ENCODE data around the gene TPGS2. TPM values are rescaled to one million over a fixed set of nuclear protein-coding genes. Genes with fewer than 3 reads are reported as not detected.
A peak's percentile ranks its signal among the peaks of the same experiment; 100 is the strongest.

Gene TPGS2
- total and polyA plus RNA-seq, 2 of the 13 experiments (the other 11 are each of a cell fraction or from before 2014, with no cell fraction given): 73.3 to 137 TPM

GRCh38 chr18:36828630-36829361 is at the start of gene TPGS2, which contains the start of gene KIAA1328 (continued):
- TF ChIP-seq, protein P1, sequence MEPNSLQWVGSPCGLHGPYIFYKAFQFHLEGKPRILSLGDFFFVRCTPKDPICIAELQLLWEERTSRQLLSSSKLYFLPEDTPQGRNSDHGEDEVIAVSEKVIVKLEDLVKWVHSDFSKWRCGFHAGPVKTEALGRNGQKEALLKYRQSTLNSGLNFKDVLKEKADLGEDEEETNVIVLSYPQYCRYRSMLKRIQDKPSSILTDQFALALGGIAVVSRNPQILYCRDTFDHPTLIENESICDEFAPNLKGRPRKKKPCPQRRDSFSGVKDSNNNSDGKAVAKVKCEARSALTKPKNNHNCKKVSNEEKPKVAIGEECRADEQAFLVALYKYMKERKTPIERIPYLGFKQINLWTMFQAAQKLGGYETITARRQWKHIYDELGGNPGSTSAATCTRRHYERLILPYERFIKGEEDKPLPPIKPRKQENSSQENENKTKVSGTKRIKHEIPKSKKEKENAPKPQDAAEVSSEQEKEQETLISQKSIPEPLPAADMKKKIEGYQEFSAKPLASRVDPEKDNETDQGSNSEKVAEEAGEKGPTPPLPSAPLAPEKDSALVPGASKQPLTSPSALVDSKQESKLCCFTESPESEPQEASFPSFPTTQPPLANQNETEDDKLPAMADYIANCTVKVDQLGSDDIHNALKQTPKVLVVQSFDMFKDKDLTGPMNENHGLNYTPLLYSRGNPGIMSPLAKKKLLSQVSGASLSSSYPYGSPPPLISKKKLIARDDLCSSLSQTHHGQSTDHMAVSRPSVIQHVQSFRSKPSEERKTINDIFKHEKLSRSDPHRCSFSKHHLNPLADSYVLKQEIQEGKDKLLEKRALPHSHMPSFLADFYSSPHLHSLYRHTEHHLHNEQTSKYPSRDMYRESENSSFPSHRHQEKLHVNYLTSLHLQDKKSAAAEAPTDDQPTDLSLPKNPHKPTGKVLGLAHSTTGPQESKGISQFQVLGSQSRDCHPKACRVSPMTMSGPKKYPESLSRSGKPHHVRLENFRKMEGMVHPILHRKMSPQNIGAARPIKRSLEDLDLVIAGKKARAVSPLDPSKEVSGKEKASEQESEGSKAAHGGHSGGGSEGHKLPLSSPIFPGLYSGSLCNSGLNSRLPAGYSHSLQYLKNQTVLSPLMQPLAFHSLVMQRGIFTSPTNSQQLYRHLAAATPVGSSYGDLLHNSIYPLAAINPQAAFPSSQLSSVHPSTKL (CRISPR knock-in tag; IDR thresholded peaks at IDR 0.05): 0 out of 2 replicates have a peak, but pooled peaks have one; percentile 21
- no peak for TF ChIP-seq ZNF136 (CRISPR knock-in tag; IDR thresholded peaks at IDR 0.05; ENCODE audit: low read depth)
- TF ChIP-seq HMGA1 (CRISPR knock-in tag; conservative IDR thresholded peaks at IDR 0.05): no peak
- no peak for TF ChIP-seq MNT (IDR thresholded peaks at IDR 0.05)
- peak; percentile 43 for TF ChIP-seq SALL1 (CRISPR knock-in tag; IDR thresholded peaks at IDR 0.05)
- peak; percentile 34; the same call in 1 of the 2 replicates for TF ChIP-seq MEIS2 (CRISPR knock-in tag; IDR thresholded peaks at IDR 0.05)
- TF ChIP-seq ZNF484 (CRISPR knock-in tag; IDR thresholded peaks at IDR 0.05; ENCODE audit: borderline replicate concordance, low read depth): no peak
- TF ChIP-seq ZNF317 (CRISPR knock-in tag; IDR thresholded peaks at IDR 0.05): no peak
- peak; percentile 19; the same call in 1 of the 2 replicates for TF ChIP-seq ZNF746 (CRISPR knock-in tag; IDR thresholded peaks at IDR 0.05)
- TF ChIP-seq ARNTL (CRISPR knock-in tag; IDR thresholded peaks at IDR 0.05): 0 out of 2 replicates have a peak, but pooled peaks have one; percentile 22
- TF ChIP-seq TAF1 (CRISPR knock-in tag; IDR thresholded peaks at IDR 0.05): peak; percentile 56; the same call in 1 of the 2 replicates
- TF ChIP-seq ZNF564 (CRISPR knock-in tag; IDR thresholded peaks at IDR 0.05): 0 out of 2 replicates have a peak, but pooled peaks have one; percentile 24
- TF ChIP-seq SATB2 (CRISPR knock-in tag; IDR thresholded peaks at IDR 0.05): peak; percentile 24; the same call in 1 of the 2 replicates
- TF ChIP-seq ZNF501 (CRISPR knock-in tag; IDR thresholded peaks at IDR 0.05): peak; percentile 55; the same call in 1 of the 2 replicates
- TF ChIP-seq, protein P2, sequence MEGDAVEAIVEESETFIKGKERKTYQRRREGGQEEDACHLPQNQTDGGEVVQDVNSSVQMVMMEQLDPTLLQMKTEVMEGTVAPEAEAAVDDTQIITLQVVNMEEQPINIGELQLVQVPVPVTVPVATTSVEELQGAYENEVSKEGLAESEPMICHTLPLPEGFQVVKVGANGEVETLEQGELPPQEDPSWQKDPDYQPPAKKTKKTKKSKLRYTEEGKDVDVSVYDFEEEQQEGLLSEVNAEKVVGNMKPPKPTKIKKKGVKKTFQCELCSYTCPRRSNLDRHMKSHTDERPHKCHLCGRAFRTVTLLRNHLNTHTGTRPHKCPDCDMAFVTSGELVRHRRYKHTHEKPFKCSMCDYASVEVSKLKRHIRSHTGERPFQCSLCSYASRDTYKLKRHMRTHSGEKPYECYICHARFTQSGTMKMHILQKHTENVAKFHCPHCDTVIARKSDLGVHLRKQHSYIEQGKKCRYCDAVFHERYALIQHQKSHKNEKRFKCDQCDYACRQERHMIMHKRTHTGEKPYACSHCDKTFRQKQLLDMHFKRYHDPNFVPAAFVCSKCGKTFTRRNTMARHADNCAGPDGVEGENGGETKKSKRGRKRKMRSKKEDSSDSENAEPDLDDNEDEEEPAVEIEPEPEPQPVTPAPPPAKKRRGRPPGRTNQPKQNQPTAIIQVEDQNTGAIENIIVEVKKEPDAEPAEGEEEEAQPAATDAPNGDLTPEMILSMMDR (CRISPR knock-in tag; IDR thresholded peaks at IDR 0.05): peak; percentile 85
- peak; percentile 38; the same call in 1 of the 2 replicates for TF ChIP-seq PPARG (CRISPR knock-in tag; conservative IDR thresholded peaks at IDR 0.05)
- TF ChIP-seq ISL2 (CRISPR knock-in tag; IDR thresholded peaks at IDR 0.05): peak; percentile 62; the same call in 1 of the 2 replicates
- TF ChIP-seq, protein P3, sequence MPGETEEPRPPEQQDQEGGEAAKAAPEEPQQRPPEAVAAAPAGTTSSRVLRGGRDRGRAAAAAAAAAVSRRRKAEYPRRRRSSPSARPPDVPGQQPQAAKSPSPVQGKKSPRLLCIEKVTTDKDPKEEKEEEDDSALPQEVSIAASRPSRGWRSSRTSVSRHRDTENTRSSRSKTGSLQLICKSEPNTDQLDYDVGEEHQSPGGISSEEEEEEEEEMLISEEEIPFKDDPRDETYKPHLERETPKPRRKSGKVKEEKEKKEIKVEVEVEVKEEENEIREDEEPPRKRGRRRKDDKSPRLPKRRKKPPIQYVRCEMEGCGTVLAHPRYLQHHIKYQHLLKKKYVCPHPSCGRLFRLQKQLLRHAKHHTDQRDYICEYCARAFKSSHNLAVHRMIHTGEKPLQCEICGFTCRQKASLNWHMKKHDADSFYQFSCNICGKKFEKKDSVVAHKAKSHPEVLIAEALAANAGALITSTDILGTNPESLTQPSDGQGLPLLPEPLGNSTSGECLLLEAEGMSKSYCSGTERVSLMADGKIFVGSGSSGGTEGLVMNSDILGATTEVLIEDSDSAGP (CRISPR knock-in tag; IDR thresholded peaks at IDR 0.05; ENCODE audit: borderline replicate concordance): peak; percentile 70; the same call in 1 of the 2 replicates
- peak; percentile 85 for TF ChIP-seq ZNF296 (CRISPR knock-in tag; conservative IDR thresholded peaks at IDR 0.05)
- TF ChIP-seq NFYC (CRISPR knock-in tag; IDR thresholded peaks at IDR 0.05): peak; percentile 75
- TF ChIP-seq SP140L (CRISPR knock-in tag; IDR thresholded peaks at IDR 0.05; ENCODE audit: borderline replicate concordance): peak; percentile 60; the same call in 1 of the 2 replicates
